NCI-H2107 treated with DMSO at 0.1 percent for 48 hours (cell line): ENCODE results near the gene ITPR3.

ENCODE experiments used
- DNase-seq: peaks from one replicate; lab custom pipeline; 2025; ENCODE audit not compliant: unreplicated experiment; lab: John Stamatoyannopoulos, UW

ITPR3 gene

DNA sequence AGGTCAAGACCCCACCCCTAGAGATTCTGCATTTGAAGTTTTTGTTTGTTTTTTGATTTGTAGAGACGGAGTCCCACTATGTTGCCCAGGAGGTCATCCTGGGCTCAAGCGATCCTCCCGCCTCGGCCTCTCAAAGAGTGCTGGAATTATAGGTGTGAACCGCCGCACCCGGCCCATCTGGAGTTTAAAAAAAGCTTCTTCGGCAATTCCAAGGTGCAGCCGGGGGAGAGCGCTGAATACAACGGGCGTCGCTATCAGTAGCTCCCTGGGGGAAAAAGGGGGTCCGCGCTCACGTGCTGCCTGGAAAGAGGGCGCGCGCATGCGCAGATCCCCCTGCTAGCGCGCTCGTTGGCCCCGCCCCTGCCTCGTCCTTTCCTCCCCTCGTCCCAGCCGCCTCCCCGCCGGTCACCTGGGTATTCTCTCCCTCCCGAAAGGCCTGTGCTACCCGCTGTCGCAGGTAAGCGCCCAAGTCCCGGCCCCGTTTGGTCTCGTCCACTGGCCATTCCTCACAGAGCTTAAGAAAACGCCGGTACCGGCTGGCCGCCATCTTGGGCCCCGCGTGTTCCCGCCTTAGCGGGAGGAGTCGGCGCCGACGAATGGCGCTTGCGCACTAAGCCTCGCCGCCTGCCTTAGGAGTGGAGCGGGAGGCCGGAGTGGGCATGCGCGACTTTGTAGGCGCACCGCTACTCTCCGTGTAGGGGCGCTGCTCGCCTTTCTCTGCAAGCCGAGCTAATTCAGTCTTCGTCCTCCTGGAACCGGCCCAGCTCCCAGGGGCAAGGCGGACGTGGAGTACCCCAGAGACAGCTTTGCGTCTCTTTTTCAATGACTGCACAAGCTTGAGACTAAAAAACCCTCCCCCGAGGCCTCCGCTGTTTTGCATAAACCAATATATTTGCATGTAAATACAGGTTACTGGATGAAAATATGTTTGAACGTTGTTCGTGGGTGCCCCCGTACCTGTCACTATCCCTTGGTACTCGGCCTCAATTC lies 90.3 kb downstream of the ITPR3 start, which contains the start of gene UQCC2:
TSS of gene UQCC2 (minus strand) at position 561 of the 990 bp plus-strand sequence. CDS start at position 547, 14 bp downstream.
- DNase-seq: peak; percentile 58

- no peak for DNase-seq
Observed at GRCh38 chr6:33712914-33713313, 91.8 kb downstream of the ITPR3 start.

- DNase-seq: no peak
Observed at GRCh38 chr6:33713786-33714185, 92.7 kb downstream of the ITPR3 start.

- no peak for DNase-seq
Observed at GRCh38 chr6:33714385-33715040, 93.4 kb downstream of the ITPR3 start.

GRCh38 chr6:33716379-33716778 lies 95.3 kb downstream of the ITPR3 start:
- DNase-seq: no peak

DNA sequence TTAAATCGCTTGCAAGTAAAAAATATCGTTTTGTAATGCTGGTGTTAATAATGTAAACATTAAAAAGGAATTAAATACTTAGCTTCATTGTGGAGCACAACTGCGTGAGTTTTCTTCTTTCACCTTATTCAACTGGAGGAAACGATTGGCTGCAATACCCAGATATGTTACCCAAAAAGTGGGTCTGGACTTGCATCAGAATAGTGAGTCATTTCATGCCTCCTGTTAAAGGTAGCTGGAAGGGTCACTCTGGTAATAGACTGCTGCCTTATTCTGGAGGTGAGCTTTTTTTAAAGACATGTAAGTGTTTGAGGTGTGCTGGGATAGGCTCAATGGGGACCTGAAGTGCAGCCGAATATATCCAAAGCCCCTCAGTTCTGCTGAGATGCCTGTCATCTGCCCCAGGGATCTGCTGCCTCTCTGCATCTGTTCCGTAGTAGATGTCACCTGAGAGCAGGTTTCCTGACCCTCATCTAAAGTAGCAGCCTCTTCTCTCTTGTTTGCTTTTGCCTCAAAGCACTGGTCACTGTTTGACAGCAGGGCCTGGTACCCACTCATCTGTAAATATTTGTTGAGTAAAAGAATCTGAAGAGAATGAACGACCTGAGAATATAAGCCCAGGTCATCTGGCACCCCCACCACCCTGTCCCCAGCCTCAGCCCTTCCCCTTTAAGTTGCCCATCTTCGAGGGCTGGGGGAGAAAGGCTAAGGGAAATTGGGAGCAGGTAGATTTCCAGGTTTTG lies 95.9 kb downstream of the ITPR3 start:
- no peak for DNase-seq

- no peak for DNase-seq
Observed at GRCh38 chr6:33717934-33718455, 96.9 kb downstream of the ITPR3 start.

DNA sequence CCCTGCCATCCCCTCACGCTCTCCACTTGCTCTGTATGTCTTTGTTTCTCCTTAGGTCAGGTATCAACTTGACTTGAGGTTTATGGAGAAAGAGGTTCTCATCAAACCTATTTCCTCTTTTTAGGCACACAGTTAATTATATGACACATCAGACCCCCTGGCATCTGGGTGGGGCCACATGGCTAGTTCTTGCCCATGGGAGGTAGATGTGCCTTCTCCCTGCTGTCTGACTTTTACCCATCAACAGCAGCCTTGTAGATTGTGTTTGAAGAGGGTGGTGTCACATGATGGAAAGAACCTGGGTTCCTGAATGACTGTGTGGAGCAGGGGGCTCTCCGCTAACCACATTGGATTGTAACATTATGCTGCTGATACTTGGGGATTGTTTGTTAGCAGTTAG lies 97.6 kb downstream of the ITPR3 start:
- DNase-seq: no peak

- DNase-seq: peak; percentile 23
Observed at GRCh38 chr6:33719326-33719987, 98.3 kb downstream of the ITPR3 start.

DNA sequence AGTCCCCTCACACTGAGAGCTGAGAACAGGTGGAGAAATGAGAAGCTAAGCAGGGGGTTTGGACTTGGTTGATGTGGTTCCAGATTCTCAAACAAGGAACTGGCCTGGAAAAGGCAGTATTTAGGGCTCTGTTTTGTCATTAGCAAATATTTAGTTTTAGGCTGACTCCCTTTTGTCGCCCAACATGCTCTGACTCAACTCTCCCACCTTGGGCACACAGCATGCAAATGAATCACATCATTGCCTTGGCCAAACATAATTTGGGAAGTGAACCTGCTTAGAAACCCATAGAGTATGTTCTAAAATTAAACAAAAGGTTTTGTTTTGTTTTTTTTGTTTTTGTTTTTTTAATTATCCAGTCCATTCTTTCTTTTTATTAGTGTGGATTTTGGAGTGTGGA lies 99.9 kb downstream of the ITPR3 start:
- DNase-seq: no peak

- DNase-seq: no peak
Observed at GRCh38 chr6:33721508-33721907, 100.4 kb downstream of the ITPR3 start.

GRCh38 chr6:33722103-33722623 lies 101.0 kb downstream of the ITPR3 start:
- no peak for DNase-seq

DNA sequence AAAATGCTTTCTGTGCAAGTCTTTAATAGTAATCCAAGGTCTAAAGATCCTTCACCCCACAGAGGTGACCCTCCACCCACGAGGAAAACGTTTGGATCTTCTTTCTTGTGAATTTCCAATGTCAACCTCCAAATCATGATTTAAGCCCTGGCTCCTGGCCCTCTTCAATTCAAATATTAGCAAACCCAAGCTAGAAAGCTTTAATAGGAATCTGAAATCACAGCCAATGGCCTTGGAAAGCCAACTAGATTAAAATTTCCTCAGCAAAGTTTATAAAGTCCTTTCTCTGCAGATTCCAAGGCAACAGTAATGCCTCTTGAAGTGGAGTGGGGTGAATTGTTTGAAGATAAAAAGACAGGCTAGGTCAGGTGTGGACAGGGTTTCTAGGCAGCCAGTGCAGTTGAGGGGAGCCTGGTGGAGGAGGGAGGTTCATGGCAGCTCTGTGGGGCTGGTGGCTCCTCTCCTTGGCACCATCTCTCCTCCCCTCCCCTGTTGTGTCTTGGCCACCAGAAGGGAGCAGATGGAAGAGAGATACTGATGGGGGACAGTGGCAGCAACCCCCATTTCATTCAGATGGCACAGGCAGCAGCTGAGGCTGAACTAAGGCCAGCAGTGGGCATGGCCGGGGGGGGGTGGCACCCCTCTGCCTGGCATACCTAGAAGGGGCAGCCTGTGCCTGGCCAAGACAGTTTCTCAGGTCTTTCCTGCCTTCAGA lies 102.4 kb downstream of the ITPR3 start:
- no peak for DNase-seq

GRCh38 chr6:33724102-33725023 lies 103.2 kb downstream of the ITPR3 start:
- DNase-seq: no peak

DNA sequence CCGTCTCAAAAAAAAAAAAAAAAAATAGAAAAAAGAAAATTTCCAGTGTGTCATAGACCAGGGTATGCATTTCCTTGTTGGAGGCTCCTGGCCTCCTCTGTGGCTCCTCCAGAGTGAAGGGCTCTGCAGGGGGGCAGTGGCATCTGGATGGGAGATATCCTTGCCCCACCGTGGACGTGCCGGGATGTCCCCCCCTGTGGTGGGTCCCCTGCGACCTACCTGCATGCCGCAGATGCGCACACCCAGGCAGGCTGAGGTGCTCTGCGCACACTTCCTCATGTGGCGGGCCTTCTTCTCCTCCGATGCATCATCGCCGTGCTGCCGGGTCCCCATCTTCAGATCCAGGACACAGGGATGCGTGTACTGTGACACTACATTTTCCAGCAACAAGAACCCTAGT lies 104.1 kb downstream of the ITPR3 start:
- DNase-seq: no peak

- DNase-seq: no peak
Observed at GRCh38 chr6:33725891-33726673, 105.0 kb downstream of the ITPR3 start.

DNA sequence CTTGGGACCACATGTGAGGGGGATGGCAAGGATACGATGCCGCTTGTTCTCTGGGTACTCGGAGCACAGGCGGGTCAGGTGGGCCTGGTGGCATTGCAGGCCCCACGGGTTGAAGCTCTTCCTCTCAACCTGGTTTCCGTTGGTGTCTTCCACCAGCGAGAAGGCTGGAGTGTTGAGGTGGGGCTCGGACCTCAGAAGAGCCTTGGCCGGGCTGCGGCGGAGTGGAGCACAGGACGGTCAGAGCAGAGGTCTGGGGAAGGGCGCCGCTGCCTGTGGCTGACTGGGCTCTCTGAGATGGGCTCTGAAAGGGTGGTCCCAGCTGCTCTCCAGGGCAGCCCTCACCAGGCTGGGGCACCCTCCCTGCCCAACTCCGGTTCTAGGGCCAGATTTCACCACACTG lies 105.6 kb downstream of the ITPR3 start:
- DNase-seq: no peak

DNA sequence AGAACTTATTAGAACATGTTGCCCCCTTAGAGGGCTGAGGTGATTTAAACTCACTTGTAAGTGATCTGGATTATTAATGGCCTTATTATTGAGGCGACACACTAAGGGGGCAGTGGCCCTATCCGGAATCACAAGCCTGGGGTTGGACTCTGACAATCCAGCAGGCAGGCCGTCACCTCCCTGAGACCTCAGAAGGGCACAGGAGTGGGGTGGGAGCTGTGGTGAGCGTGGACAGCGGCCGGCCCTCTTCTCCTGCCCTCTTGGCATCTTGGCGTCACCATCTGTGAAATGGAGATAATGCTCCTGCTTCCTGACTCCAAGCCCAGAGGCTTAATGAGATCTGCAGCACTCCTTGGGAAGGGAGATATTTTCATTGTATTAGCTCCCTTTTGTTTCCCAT lies 106.0 kb downstream of the ITPR3 start:
- DNase-seq: no peak
